ENCODE data around the gene OR6N1.

Gene OR6N1

GRCh38 chr1:158754420-158754819 is 17.6 kb downstream of the OR6N1 start, which contains the start of gene OR6K6:
Gene OR6K6, plus strand, starts transcription at chr1:158754720. Its CDS starts 168 bp downstream, at chr1:158754888.
- no peak for TF ChIP-seq RAD21 (IDR thresholded peaks at IDR 0.05; ENCODE audit: low read depth)
- TF ChIP-seq REST (IDR thresholded peaks at IDR 0.05; ENCODE audit: low read depth) = no peak

- TF ChIP-seq EGR1 (IDR thresholded peaks at IDR 0.05) (no peak), NFIC (IDR thresholded peaks at IDR 0.05) (no peak), TCF12 (IDR thresholded peaks at IDR 0.05; ENCODE audit: low read depth) (no peak), TAF1 (IDR thresholded peaks at IDR 0.05; ENCODE audit: low read depth) (no peak), CREB1 (IDR thresholded peaks at IDR 0.05; ENCODE audit: low read depth) (no peak), TEAD4 (IDR thresholded peaks at IDR 0.05) (no peak)
These were observed 19.8 kb downstream of the OR6N1 start for GRCh38 chr1:158752155-158752712.

DNA sequence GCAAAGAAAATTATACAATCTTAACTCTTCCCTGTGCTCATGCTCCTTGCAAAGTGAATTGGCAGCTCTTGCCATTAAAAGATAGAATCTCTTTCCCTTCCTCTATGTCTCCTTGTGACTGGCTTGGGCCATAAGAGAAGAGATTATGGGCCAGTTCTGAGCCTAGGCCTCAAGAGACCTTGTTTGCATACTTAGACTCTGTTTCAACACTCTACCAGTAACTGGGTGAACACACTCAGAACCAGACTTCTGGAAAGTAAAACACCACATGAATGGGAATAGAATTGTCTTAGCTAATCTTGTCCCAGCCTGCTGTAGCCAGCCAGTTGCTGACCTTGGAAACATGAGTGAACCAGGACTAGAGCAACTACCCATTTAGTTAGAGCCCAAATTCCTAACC is 36.1 kb downstream of the OR6N1 start:
- no peak for TF ChIP-seq TAF1 (IDR thresholded peaks at IDR 0.05; ENCODE audit: low read depth)
- no peak for TF ChIP-seq CEBPB (IDR thresholded peaks at IDR 0.05)
- TF ChIP-seq ZBTB7A (IDR thresholded peaks at IDR 0.05; ENCODE audit: low read depth) = no peak
- TF ChIP-seq FOXM1 (IDR thresholded peaks at IDR 0.05; ENCODE audit: borderline replicate concordance, low read depth) = no peak
- TF ChIP-seq NFIC (IDR thresholded peaks at IDR 0.05) = no peak
- TF ChIP-seq CREB1 (IDR thresholded peaks at IDR 0.05; ENCODE audit: low read depth) = no peak
- no peak for TF ChIP-seq REST (IDR thresholded peaks at IDR 0.05; ENCODE audit: low read depth)

DNA sequence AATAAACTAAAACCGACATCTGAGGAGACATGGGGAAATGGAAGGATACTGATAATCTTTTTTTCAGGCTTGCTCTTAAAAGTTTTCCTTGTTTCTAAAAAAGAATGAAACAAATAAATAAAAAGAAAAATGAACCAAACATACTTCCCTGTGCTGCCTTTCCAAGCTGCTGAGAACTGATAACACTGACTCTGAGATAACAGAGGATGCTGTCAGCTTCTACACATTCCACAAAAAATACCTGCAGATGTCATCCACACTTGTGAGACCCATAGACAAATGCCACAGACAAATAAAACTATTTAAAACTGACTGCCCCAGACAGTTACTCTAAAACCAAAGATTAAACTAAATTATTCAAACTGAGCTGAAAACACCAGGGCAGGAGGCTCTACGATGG is 39.5 kb downstream of the OR6N1 start:
- TF ChIP-seq TAF1 (IDR thresholded peaks at IDR 0.05; ENCODE audit: low read depth) (no peak), YY1 (IDR thresholded peaks at IDR 0.05; ENCODE audit: low read depth) (no peak), TEAD4 (IDR thresholded peaks at IDR 0.05) (no peak), REST (IDR thresholded peaks at IDR 0.05; ENCODE audit: low read depth) (no peak), TCF12 (IDR thresholded peaks at IDR 0.05; ENCODE audit: low read depth) (no peak), RAD21 (IDR thresholded peaks at IDR 0.05; ENCODE audit: low read depth) (no peak), CEBPB (IDR thresholded peaks at IDR 0.05) (no peak), FOXM1 (IDR thresholded peaks at IDR 0.05; ENCODE audit: borderline replicate concordance, low read depth) (no peak), ZBTB7A (IDR thresholded peaks at IDR 0.05; ENCODE audit: low read depth) (no peak), EGR1 (IDR thresholded peaks at IDR 0.05) (no peak), EP300 (IDR thresholded peaks at IDR 0.05; ENCODE audit: borderline replicate concordance) (no peak), NFIC (IDR thresholded peaks at IDR 0.05) (no peak), CREB1 (IDR thresholded peaks at IDR 0.05; ENCODE audit: low read depth) (no peak)
- TF ChIP-seq, protein P1, sequence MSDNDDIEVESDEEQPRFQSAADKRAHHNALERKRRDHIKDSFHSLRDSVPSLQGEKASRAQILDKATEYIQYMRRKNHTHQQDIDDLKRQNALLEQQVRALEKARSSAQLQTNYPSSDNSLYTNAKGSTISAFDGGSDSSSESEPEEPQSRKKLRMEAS (IDR thresholded peaks at IDR 0.05) = no peak
- TF ChIP-seq, protein P2, sequence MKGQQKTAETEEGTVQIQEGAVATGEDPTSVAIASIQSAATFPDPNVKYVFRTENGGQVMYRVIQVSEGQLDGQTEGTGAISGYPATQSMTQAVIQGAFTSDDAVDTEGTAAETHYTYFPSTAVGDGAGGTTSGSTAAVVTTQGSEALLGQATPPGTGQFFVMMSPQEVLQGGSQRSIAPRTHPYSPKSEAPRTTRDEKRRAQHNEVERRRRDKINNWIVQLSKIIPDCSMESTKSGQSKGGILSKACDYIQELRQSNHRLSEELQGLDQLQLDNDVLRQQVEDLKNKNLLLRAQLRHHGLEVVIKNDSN (IDR thresholded peaks at IDR 0.05) = no peak

DNA sequence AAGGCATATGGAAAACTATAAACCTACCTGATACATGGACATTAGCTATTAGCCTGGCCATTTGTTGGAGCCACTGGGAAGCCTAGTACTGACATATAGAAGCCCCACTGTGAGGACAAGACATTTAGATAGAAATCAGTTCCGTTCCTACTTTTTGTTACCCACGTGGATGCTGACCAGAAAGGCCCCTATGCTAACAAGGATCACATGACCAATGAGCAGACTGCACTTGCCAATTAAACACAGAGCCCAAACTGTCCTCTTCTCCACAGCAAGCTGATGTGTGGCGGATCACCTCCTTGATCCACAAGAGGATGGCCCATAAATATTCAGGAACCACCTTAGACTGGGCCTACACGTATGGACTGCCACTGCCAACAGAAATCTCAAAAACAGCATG is 40.3 kb downstream of the OR6N1 start:
- TF ChIP-seq EP300 (IDR thresholded peaks at IDR 0.05; ENCODE audit: borderline replicate concordance) (no peak), TEAD4 (IDR thresholded peaks at IDR 0.05) (no peak), TAF1 (IDR thresholded peaks at IDR 0.05; ENCODE audit: low read depth) (no peak), ZBTB7A (IDR thresholded peaks at IDR 0.05; ENCODE audit: low read depth) (no peak), REST (IDR thresholded peaks at IDR 0.05; ENCODE audit: low read depth) (no peak), CREB1 (IDR thresholded peaks at IDR 0.05; ENCODE audit: low read depth) (no peak)
- TF ChIP-seq, protein P1 (IDR thresholded peaks at IDR 0.05) = no peak
